ENCODE data around the gene TRIM17. TPM values are rescaled to one million over a fixed set of nuclear protein-coding genes. Genes with fewer than 3 reads are reported as not detected.
A peak's percentile ranks its signal among the peaks of the same experiment; 100 is the strongest.

Gene TRIM17
- total RNA-seq (2021) (0.54 and 0.72 TPM in 2 replicates), Bru-seq, nascent RNA (percentile 20 among the genes with signal in this experiment), BruChase-seq, experiment 1, labeled RNA remaining after a 2-hour chase (percentile 15 among the genes with signal in this experiment), BruChase-seq, experiment 2, labeled RNA remaining after a 6-hour chase (percentile 23 among the genes with signal in this experiment)
- long read RNA-seq, partial matches to known transcripts, result 0 of 4 reads
- long read RNA-seq, other reads (novel, unspliced or antisense), result 4 of 4 reads

- TF ChIP-seq EZH2 (IDR thresholded peaks at IDR 0.05; ENCODE audit: borderline replicate concordance, low read depth, low read length, poor library complexity, severe bottlenecking), result no peak
- peak; percentile 50 for TF ChIP-seq CTCF (conservative IDR thresholded peaks at IDR 0.05; ENCODE audit: low read depth, low read length)
- Histone ChIP-seq H3K36me3 (ENCODE audit: insufficient read depth, low read length, poor library complexity, severe bottlenecking) (no peaks in the 10 kb centered on the region), H3K4me1 (ENCODE audit: insufficient read depth, low read length, poor library complexity, severe bottlenecking) (peaks cover 15% of the 10 kb centered on the region), H3K27me3 (replicated peaks; ENCODE audit: insufficient read depth, low read depth, low read length, poor library complexity) (peaks cover 4% of the 10 kb centered on the region), H3K27ac (ENCODE audit: low read depth, low read length, poor library complexity, severe bottlenecking) (no peak within 1 kb of the TSS), H3K9me3 (ENCODE audit: low read depth, low read length, poor library complexity, severe bottlenecking) (no peaks in the 10 kb centered on the region), H3K4me3 (ENCODE audit: low read depth, low read length, poor library complexity, severe bottlenecking) (peak within 1 kb of the TSS; percentile 49)
- CTCF ChIA-PET, result no interaction called here
- no TSS peak for BruUV-seq (replicated peaks)
- POLR2A ChIA-PET (ENCODE audit: low non-redundant PET), result no interaction called here
- intact Hi-C loops (cut with micrococcal nuclease; ENCODE audit: unreplicated experiment), result no loop called here
- peak; percentile 38 for DNase-seq (ENCODE audit: low spot score)
Observed at GRCh38 chr1:228416217-228416933, at the start of gene TRIM17. TSS of gene TRIM17 (minus strand) at chr1:228416861. CDS start at chr1:228415072, 1,789 bp downstream.

DNA sequence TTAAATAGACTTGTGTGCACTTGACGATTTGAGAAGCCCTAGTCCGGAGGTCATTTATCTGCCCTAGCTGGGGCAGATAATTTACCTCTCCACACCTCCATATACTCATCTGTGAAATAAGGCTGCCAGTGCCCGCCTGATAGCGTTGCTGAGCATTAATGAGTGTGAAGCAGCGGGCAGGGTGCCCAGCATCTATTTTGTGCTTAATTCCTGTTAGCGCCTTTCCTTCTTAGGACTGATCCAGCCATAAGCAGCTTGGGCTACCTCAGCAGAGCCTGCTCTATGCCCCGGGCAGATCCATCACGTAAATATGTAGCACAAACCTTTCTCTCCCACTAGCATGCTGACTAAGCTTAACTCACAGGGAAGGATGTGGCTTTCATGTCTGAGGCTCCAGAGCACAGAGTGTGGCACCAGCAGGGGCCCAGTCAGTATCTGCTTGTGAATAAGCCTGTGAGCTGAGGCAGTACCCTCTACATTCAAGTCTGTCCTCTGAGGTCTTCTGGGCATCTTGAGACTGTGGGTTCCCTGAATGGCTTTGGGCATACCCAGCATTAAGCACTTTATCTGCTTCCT, 49.0 kb upstream of the TRIM17 start:
- TF ChIP-seq EZH2 (IDR thresholded peaks at IDR 0.05; ENCODE audit: borderline replicate concordance, low read depth, low read length, poor library complexity, severe bottlenecking), result no peak
- TF ChIP-seq CTCF (conservative IDR thresholded peaks at IDR 0.05; ENCODE audit: low read depth, low read length), result no peak
- Histone ChIP-seq H3K36me3 (ENCODE audit: insufficient read depth, low read length, poor library complexity, severe bottlenecking) (no peaks in the 10 kb centered on the region), H3K27ac (ENCODE audit: low read depth, low read length, poor library complexity, severe bottlenecking) (no peak overlapping the region), H3K27me3 (replicated peaks; ENCODE audit: insufficient read depth, low read depth, low read length, poor library complexity) (peaks cover 96% of the 10 kb centered on the region), H3K4me1 (ENCODE audit: insufficient read depth, low read length, poor library complexity, severe bottlenecking) (no peaks in the 10 kb centered on the region), H3K9me3 (ENCODE audit: low read depth, low read length, poor library complexity, severe bottlenecking) (no peaks in the 10 kb centered on the region), H3K4me3 (ENCODE audit: low read depth, low read length, poor library complexity, severe bottlenecking) (peak overlapping the region; percentile 33)
- no TSS peak for BruUV-seq (replicated peaks)
- intact Hi-C loops (cut with micrococcal nuclease; ENCODE audit: unreplicated experiment), result no loop called here
- ChIA-PET CTCF (no interaction called here), POLR2A (ENCODE audit: low non-redundant PET) (no interaction called here)
- DNase-seq (ENCODE audit: low spot score), result peak; percentile 29

DNA sequence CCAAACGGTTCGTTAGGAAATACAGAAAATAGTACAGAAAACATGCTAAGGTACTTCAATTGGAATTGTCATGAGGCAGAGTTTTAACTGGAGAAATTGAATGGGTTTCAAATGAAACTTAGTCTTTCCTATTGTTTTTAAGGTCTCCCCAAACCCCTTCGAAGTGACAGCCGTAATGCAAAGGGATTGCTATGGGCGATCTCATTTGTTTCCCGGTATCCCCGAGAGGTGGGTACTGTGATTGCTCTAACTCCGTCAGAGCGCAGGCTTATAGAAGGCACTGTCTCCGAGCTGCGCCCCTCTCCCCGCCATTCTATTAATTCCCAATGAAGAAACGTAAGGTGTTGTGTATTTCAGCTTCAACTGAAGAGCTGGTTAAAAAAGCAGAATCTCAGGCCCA, 48.5 kb upstream of the TRIM17 start:
- intact Hi-C loops (cut with micrococcal nuclease; ENCODE audit: unreplicated experiment), result no loop called here
- H3K27me3 ChIP-seq (replicated peaks; ENCODE audit: insufficient read depth, low read depth, low read length, poor library complexity), result peaks cover 99% of the 10 kb centered on the region
- CTCF ChIA-PET, result interaction anchor here (0.7 kb wide), 1 partner anchor 197 kb away, joined by 3 read pairs; no protein-coding TSS in a partner anchor
- H3K36me3 ChIP-seq (ENCODE audit: insufficient read depth, low read length, poor library complexity, severe bottlenecking), result no peaks in the 10 kb centered on the region
- BruUV-seq (replicated peaks), result no TSS peak
- peak overlapping the region; percentile 33 for H3K4me3 ChIP-seq (ENCODE audit: low read depth, low read length, poor library complexity, severe bottlenecking)
- no peaks in the 10 kb centered on the region for H3K9me3 ChIP-seq (ENCODE audit: low read depth, low read length, poor library complexity, severe bottlenecking)
- no peaks in the 10 kb centered on the region for H3K4me1 ChIP-seq (ENCODE audit: insufficient read depth, low read length, poor library complexity, severe bottlenecking)
- no peak overlapping the region for H3K27ac ChIP-seq (ENCODE audit: low read depth, low read length, poor library complexity, severe bottlenecking)
- no peak for TF ChIP-seq CTCF (conservative IDR thresholded peaks at IDR 0.05; ENCODE audit: low read depth, low read length)
- TF ChIP-seq EZH2 (IDR thresholded peaks at IDR 0.05; ENCODE audit: borderline replicate concordance, low read depth, low read length, poor library complexity, severe bottlenecking), result no peak
- POLR2A ChIA-PET (ENCODE audit: low non-redundant PET), result no interaction called here
- DNase-seq (ENCODE audit: low spot score), result no peak
